GOT3 (cell line): Measurements from ENCODE around the gene DRD4.

Experiments used
- DNase-seq: peaks from one replicate; lab custom pipeline; 2025; ENCODE audit warnings: mixed read lengths; lab: John Stamatoyannopoulos, UW

The DRD4 gene

DNA sequence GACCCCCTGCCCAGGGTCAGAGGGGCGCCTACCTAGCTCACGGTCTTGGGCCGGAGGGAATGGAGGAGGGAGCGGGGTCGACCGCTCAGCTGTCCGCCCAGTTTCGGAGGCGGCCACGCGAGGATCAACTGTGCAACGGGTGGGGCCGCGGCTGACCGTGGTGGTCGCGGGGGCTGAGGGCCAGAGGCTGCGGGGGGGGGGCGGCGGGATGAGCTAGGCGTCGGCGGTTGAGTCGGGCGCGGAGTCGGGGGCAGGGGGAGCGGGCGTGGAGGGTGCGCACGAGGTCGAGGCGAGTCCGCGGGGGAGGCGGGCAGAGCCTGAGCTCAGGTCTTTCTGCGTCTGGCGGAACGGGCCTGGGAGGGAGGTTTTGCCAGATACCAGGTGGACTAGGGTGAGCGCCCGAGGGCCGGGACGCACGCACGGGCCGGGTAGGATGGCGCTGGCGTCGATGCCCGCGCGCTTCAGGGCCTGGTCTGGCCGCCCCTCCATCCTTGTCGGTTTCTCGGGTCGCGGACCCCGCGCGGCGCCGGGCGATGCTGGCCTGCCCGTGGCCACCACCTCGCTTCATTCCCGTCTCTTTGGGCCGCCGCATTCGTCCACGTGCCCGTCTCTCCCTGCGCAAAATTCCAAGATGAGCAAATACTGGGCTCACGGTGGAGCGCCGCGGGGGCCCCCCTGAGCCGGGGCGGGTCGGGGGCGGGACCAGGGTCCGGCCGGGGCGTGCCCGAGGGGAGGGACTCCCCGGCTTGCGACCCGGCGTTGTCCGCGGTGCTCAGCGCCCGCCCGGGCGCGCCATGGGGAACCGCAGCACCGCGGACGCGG, at the start of gene DRD4:
Gene DRD4 (plus strand): TSS at position 759 of the 822 bp plus-strand sequence. CDS start 36 bp downstream, at position 795.
- DNase-seq, result no peak

DNA sequence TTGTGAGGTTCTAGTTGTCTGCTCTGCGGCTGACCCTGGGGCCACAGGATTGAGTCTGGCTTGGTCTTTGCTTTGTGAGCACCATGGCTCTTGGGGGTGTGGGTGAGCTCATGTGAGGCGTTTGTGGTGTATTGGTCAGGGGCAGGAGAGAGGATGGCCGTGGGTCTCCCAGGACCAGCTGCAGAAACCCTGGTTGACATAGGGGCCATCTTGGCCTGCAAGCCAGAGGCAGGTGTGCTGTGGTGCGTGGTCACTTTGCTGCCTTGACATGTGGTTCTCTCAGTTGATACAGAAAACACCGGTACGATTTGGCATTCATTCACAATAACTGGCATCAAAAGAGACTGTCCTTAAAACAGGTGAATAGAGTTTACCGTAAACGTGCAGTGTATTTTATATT, 49.5 kb upstream of the DRD4 start:
- no peak for DNase-seq

DNA sequence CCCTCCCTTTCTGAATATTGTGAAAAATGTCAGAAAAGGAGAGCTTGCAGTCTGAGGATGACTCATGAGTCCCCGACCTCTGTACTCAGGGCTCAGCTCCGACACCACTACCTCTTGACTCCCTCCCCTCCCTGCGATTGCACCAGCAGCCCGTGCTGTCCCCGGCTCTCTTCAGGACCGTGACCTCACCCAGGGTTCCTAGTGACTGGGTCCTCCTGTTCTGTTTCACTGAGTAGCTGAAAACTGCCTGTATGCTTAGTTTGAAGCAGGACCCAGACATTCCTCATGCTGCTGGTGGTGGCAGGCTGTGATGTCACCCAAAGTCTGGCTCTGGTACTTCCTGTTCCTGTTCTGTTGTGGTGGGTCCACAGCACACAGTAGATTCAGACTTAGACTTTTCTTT, 49.1 kb upstream of the DRD4 start:
- no peak for DNase-seq

DNA sequence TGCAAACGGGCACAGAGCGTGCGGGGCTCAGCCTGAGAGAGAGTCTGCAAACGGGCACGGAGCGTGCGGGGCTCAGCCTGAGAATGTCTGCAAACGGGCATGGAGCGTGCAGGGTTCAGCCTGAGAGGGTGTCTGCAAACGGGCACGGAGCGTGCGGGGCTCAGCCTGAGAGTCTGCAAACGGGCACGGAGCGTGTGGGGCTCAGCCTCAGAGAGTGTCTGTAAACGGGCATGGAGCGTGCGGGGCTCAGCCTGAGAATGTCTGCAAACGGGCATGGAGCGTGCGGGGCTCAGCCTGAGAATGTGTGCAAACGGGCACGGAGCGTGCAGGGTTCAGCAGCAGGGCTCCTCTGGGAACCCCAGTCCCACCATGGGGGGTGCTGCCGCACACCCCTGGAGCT, 47.3 kb upstream of the DRD4 start:
- DNase-seq, result no peak

DNA sequence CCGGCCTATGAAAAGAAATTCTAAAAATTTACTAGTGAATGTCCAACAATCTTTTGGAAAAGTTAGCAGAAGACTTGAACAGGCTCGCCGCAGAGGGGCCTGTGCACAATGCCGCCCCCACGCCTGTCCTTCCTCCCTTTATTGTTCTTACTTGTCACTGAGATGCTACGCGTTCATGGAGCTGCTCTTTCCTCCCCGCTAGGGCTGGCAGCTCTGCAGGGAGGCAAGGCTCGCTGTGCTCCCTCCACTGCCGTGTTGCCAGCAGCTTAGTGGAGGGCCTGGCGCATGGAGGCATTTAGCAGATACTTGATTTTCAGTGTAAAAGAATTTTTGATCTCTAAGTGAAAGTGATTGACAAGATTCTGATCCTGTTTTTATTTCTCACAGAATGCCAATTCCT, 46.1 kb upstream of the DRD4 start:
- no peak for DNase-seq

DNA sequence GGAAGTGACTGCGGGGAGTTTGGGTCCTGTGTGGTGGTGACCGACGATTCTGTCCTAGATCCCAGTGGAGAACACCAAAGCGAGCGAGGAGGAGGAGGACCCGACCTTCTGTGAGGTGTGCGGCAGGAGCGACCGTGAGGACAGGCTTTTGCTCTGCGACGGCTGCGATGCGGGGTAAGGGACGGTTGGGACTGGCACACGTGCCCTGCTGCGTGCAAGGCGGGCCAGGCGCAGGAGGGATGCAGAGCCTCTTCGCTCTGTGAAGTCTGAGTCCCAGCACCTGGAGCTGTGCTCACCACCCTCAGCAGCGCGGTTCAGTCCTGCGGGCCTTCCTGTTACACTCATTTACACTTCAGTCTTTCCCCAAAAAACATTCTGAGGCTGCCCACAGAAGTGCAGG, 44.6 kb upstream of the DRD4 start:
- no peak for DNase-seq

DNA sequence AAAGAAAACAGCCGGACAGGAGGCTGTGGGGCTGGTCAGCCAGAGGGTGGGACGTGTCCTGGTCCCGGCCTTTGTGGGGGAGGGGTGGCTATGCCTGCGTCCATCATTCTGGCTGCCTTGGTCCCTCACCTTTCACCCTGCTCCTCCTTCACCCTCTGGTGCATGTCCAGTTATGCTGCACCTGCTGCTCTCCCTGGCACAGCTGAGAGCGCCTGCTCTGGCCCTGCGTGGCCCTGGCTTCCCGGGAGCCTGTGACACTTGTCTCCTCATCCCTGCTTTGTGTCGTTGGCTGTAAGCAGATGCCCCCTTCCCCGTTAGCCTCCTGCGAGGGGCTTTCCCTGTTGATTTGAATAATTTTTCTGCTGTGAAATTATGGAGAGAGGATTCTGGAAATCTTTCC, 44.2 kb upstream of the DRD4 start:
- DNase-seq, result no peak

DNA sequence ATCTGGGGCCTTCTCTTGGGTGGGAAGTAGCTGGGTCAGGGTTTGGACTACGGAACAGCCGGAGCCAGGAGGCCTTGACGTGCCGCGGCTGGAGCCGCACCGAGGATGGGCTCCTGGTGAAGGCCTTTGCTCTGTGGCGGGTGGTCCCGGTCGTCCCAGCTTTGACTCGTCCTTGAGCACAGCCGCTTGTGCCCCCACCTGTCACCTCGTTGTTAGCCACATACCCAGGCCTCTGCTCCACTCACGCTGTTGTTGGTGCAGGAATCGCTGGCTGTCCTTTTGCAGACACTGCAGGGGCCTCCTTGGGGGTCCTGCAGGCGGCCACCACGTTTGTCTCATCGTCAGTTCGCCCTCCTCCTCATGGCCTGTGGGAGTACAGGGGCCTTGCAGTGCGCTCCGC, 43.7 kb upstream of the DRD4 start:
- no peak for DNase-seq

DNA sequence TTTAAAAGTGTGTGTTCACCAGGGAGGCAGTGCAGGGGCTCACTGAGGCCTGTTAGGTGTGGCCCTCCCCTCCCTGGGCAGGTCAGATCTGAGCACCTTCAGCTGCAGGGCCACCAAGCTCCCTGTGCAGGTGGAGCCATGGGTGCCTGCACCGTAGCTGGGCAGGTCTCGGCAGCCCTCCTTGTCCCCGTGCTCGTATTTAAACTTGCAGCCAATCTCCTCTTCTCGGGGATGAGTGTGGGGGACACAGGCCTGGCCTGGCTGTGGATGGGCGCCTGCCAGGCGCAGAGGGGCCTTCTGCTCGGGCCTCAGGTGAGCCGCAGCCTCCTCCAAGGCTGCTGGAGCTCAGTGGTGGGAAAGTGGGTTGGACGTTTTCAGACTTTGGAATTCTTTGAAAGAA, 41.7 kb upstream of the DRD4 start:
- DNase-seq, result no peak

DNA sequence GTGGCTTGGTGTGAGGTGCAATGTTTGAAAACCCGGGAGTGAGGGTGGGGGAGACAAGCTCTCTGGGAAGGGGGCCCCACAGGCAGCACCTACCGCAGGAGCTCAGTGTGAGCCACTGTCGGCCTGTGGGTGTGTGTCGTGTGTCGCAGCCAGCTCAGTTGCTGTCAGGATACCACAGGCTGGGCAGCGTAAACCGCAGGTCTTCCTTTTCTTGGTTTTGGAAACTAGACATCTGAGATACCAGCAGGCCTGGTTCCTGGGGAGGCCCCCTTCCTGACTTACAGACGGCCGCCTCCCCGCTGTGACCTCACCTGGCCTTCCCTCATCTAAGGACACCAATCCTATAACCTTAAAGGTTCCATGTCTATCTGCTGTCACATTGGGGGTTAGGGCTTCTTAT, 40.7 kb upstream of the DRD4 start:
- DNase-seq, result no peak

DNA sequence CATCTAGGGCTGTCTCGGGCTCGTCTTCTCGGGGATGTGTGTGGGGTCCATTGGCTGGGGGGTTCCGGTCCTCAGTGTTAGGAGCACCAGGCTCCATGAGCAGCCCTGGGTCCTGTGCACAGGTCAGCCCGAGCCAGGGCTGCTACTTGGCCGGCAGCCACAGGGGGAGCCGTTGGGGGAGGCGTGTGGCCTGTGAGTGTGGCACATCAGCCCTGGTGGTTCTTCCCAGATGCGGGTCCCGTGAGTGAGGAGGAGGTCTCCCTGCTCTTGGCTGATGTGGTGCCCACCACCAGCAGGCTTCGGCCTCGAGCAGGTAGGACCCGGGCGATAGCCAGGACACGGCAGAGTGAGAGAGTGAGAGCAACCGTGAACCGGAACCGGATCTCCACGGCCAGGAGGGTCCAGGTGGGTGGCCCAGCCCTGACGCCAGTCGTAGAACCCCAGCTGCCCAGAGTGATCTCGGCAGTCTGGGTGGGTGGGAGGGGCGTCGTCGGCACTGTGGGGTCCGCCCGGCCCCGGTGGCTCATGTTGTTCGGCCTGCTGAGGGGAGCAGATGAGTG, 39.8 kb upstream of the DRD4 start:
- DNase-seq, result no peak

DNA sequence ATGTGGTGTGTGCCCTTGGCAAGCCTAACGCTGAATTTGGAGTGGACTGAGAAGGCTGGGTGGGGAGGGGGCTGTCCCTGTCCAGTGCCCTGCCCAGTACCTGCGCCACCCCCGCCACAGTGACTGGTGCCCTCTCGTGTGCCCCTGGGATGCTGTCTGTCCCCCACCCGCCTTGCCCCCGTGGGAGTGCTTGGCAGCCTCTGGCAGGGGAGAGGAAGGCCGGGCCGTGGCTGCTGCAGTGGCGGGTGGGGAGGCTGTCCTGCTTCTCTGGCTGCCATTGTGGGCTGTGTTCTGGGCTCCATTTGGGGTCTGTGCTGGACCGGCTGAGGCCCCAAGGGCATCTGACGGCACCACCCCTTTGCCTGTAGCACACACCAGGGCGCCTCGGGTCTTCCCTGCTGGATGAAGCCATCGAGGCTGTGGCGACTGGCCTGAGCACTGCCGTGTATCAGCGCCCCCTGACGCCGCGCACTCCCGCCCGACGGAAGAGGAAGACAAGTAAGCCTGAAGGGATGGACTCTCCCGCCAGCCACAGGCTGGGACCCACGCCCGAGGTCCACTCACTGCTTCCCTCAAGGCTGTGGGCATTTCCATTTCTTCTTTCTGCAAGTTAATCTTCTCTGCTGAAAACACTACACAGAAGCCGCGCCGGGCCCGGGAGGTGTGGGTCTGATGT, 38.9 kb upstream of the DRD4 start:
- no peak for DNase-seq

DNA sequence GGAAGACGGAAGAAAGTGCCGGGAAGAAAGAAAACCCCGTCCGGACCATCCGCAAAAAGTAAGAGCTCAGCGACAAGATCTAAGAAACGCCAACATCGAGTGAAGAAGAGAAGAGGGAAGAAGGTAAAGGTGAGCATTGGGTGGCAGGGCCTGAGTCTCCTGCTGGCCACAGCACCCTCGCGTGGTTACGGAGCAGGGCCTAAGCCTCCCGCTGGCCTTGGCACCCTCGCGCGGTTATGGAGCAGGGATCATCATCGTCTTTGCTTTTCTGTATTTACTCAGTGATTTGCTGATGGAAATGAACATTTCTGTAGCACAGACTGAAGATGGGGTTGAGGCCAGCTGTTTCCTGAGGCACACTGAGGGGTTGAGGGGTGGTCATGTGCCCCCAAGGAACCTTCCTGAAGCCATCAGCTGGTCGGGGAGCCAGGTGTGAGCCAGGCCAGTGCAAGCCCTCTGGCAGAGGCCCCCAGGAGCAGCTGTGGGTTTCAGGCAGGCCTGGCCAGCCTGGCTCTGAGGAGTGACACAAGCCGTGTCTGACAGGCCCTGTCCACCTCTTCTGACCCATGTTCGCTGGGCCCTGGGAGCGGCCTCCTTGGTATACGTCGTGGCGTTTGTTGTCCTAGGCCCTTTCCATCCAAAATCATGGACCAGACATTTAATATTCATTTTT, 35.4 kb upstream of the DRD4 start:
- DNase-seq, result no peak

DNA sequence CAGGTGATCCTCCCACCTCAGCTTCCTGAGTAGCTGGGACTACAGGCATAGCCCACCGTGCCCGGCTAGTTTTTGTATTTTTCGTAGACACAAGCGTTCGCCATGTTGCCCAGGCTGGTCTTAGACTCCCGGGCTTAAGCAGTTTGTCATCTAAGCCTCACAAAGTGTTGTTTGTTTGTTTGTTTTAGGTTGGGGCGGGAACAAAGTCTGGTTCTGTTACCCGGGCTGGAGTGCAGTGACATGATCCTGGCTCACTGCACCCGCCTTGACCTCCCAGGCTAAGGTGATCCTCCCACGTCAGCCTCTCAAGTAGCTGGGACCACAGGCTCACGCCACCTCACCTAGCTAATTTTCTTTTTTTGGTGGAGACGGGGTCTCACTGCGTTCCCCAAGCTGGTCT, 33.9 kb upstream of the DRD4 start:
- no peak for DNase-seq

DNA sequence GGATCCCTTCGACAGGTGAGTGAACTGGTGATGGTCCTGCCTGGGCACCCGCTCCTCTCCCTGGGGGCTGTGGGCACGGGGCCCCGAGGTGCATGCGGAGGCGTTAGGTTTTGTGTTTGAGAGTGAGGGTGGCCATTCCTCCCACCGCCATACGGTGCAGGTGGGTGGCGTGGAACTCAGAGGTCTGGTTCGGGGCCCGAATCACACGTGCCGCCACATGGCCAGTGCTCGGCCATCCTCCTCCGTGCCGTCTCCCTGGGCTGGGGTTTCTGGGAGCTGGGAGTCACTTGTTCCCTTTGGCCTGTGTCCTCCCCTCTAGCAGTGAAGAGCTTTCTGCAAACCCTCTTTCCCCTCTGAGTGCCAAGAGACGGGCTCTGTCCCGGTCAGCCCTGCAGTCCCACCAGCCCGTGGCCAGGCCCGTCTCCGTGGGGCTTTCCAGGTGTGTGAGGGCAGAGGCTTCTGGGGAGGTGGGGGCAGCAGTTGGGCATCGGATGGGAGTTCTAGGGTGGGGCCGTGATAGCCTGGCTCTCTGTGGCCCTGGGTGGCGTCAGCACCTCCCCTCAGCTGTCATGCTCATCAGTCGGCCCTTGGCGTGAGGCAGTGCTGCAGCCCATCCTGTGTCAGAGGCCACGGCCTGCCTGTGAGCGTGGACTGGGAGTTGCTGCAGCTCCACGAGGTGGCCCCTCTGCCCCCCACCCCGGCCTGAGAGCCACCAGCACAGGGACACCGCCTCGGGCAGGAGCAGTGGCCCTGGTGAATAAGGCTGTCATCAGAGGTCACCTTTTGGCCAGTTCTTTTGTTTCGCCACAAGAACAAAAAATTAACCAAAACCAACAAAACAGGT, 31.6 kb upstream of the DRD4 start:
- DNase-seq, result no peak

DNA sequence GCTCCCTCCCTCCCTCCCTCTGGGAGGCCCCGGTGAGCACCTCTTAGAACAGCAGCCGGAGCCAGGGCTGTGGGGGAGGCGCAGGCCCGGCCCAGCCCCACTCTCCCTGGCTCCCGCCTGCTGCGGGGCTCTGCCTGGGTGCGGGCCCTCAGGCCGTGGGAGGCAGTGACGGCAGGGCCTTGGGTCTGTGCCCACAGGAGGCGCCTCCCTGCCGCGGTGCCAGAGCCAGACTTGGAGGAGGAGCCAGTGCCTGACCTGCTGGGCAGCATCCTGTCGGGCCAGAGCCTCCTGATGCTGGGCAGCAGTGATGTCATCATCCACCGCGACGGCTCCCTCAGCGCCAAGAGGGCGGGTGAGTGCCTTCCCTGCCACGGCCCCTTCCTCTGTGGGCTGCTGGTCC, 30.8 kb upstream of the DRD4 start:
- DNase-seq, result no peak

DNA sequence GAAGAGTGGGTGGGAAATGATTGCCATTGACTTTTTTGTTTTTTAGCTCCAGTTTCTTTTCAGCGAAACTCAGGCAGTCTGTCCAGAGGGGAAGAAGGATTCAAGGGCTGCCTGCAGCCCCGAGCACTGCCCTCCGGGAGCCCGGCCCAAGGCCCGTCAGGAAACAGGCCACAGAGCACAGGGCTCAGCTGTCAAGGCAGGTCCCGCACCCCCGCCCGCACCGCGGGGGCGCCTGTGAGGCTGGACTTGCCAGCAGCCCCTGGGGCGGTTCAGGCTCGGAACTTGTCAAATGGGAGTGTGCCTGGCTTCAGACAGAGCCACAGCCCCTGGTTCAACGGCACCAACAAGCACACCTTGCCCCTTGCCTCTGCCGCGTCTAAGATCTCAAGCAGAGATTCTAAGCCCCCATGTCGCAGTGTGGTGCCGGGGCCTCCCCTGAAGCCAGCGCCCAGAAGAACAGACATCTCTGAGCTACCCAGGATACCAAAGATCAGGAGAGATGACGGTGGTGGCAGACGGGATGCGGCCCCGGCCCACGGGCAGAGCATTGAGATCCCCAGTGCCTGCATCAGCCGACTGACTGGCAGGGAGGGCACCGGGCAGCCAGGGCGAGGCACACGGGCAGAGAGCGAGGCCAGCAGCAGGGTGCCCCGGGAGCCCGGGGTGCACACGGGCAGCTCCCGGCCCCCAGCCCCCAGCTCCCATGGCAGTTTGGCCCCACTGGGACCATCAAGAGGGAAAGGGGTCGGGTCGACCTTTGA, 29.9 kb upstream of the DRD4 start:
- DNase-seq, result no peak

DNA sequence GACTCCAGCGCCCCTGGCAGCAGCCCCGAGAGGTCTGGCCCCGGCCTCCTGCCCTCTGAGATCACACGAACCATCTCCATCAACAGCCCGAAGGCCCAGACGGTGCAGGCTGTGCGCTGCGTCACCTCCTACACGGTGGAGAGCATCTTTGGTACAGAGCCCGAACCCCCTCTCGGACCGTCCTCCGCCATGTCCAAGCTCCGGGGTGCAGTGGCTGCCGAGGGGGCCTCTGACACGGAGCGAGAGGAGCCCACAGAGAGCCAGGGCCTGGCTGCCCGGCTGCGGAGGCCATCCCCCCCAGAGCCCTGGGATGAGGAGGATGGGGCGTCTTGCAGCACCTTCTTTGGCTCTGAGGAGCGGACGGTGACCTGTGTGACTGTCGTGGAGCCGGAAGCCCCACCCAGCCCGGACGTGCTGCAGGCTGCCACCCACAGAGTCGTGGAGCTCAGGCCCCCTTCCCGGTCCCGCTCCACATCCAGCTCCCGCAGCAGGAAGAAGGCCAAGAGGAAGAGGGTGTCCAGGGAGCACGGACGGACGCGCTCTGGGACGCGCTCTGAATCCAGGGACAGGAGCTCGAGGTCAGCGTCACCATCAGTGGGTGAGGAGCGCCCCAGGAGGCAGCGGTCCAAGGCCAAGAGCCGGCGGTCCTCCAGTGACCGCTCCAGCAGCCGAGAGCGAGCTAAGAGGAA, 29.0 kb upstream of the DRD4 start:
- no peak for DNase-seq

DNA sequence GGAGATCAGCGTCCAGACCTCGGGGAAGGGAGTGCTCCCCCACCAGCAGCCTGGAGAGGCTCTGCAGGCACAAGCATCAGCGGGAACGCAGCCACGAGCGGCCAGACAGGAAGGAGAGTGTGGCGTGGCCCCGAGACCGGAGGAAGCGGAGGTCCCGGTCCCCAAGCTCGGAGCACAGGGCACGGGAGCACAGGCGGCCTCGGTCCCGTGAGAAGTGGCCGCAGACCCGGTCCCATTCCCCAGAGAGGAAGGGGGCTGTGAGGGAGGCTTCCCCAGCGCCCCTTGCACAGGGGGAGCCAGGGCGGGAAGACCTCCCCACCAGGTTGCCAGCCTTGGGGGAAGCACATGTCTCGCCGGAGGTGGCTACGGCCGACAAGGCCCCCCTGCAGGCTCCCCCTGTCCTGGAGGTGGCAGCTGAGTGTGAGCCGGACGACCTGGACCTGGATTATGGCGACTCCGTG, 28.2 kb upstream of the DRD4 start:
- no peak for DNase-seq

DNA sequence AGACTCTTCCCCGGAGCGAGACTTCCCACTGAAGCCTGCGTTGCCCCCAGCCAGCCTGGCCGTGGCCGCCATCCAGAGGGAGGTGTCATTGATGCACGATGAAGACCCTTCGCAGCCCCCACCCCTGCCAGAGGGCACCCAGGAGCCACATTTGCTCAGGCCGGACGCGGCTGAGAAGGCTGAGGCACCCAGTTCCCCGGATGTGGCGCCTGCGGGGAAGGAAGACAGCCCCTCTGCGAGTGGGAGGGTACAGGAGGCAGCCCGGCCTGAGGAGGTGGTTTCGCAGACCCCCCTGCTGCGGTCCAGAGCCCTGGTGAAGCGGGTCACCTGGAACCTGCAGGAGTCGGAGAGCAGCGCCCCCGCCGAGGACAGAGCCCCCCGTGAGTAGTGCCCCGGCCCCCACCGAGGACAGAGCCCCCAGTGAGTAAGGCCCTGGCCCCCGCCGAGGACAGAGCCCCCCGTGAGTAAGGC, 27.7 kb upstream of the DRD4 start:
- DNase-seq, result no peak
